Heart left ventricle (tissue), 16 donors: ENCODE measurements around the gene RGS2. TPM values are rescaled to one million over a fixed set of nuclear protein-coding genes. Genes with fewer than 3 reads are reported as not detected.

ENCODE experiments used
- ATAC-seq, 4 donors: fragments of 200-7000 bp; cut with Tn5 transposase; one replicate each; pipeline ENCODE4 v1.9.1; 2020 to 2022; ENCODE audit warnings: moderate library complexity in 4 of 4, mild to moderate bottlenecking in 3 of 4, moderate number of reproducible peaks in 1 of 4
- DNase-seq, 5 donors: peaks; one replicate each; pipeline ENCODE4 v3.0.0-alpha.2; 2020
- H3K27ac ChIP-seq, 12 donors: fragments of 200-600 bp; sonication (generic) in 4 of 12; one replicate each; pipeline versions ENCODE4 v1.5.0 to v1.8.0; 2016 to 2022; ENCODE audit warnings: mild to moderate bottlenecking in 2 of 12
- H3K27me3 ChIP-seq, 9 donors: fragments of 200-600 bp; sonication (generic) in 2 of 9; one replicate each; pipeline versions ENCODE4 v1.5.1 to v1.8.0; 2016 to 2022; ENCODE audit warnings: mild to moderate bottlenecking in 3 of 9
- H3K36me3 ChIP-seq, 9 donors: fragments of 200-600 bp; sonication (generic) in 2 of 9; one replicate each; pipeline versions ENCODE4 v1.5.0 to v1.8.0; 2018 to 2022; ENCODE audit warnings: mild to moderate bottlenecking in 2 of 9
- H3K4me1 ChIP-seq, 12 donors: fragments of 200-600 bp; sonication (generic) in 4 of 12; one replicate each; pipeline versions ENCODE4 v1.5.0 to v1.8.0; 2016 to 2022; ENCODE audit warnings: mild to moderate bottlenecking in 3 of 12
- H3K4me3 ChIP-seq, 12 donors: fragments of 200-600 bp; sonication (generic) in 4 of 12; one replicate each; pipeline versions ENCODE4 v1.5.0 to v1.8.0; 2017 to 2022; ENCODE audit warnings: mild to moderate bottlenecking in 9 of 12, moderate library complexity in 4 of 12
- H3K9me3 ChIP-seq, 12 donors: fragments of 200-600 bp; sonication (generic) in 4 of 12; one replicate each; pipeline versions ENCODE4 v1.5.0 to v1.8.0; 2016 to 2022; ENCODE audit warnings: mild to moderate bottlenecking in 1 of 12
- CTCF ChIP-seq, 12 donors: fragments of 200-600 bp; sonication (generic) in 4 of 12; IDR thresholded peaks; one replicate each; pipeline versions ENCODE4 v1.5.0 to v1.8.0; 2018 to 2022; ENCODE audit warnings: antibody characterized with exemption in 12 of 12, mild to moderate bottlenecking in 5 of 12
- POLR2A ChIP-seq, 2 donors: fragments of 450-650 bp; IDR thresholded peaks; one replicate each; pipeline ENCODE4 v1.6.1; 2017; ENCODE audit warnings: antibody characterized with exemption in 2 of 2, mild to moderate bottlenecking in 2 of 2, moderate library complexity in 2 of 2
- WGBS, 4 donors: extraction: QIAGEN DNeasy Blood & Tissue Kit in 2 of 4; methylation state at CpG; one replicate each; pipeline versions ENCODE4 v1.1.5 to v1.1.7; 2013 to 2018; 5-methylcytosine and 5-hydroxymethylcytosine counted together
- intact Hi-C, 10 donors: fragments of 100-400 bp; cut with DNase I; formaldehyde crosslinking; loops; one replicate each; pipeline versions ENCODE4 v1.11.1 to v1.14.2; 2022
- polyA plus RNA-seq, 2 donors: library from polyadenylated mRNA; stranded (reverse); fragments of 200-250 nt; gene quantifications; one replicate each; pipeline ENCODE4 v1.2.3, GENCODE V29; 2013
- total RNA-seq, 9 donors: library from RNA; depleted of rRNA in 2 of 9; stranded (reverse); fragments of >200 nt in 2 of 9; fragmentation: NEBNext Ultra II Directional in 3 of 9; extraction: Animal tissue kit (Norgen Biotek cat#: 25700) in 3 of 9; gene quantifications; one replicate each; pipeline versions ENCODE4 v1.1.0 to v1.2.4, GENCODE V29; 2016 to 2023
- donor health status: ischemic (EF 13 %, LVEDD 7.1; RV severe dilation, severe dysfunction).
- donor health status: healthy with polysubstance abuse.
- donor health status: DM: no; HTN: yes; CAD: no.
- donor health status: DM: no; HTN: no; CAD: no.
- donor health status: ischemic (EF 25% LVEDD 6.9; RV normal size, moderate dysfunction).
- donor health status: ischemic (EF 25% LVEDD 5.7; RV mildly dilated, moderate dysfunction).
- donor health status: healthy.
- donor health status: DM: yes; HTN: yes; CAD: no.
- donor health status: ischemic (EF 35%, LVEDD 5.7; RV mildly dilated, moderate dysfunction).
- donor health status: nonischemic (EF 11% LVEDD 7.7; RV severe dilation, severe dysfunction).
- donor health status: DM: yes; HTN: yes; CAD: no.
- donor health status: PGD.
- donor health status: ischemic (EF 29% LVEDD 5.4; RV normal size, mild dysfunction).
- donor health status: nonischemic (EF 23%, LVEDD 6.1; RV moderate dilation, normal function).

RGS2 gene
- total and polyA plus RNA-seq, 11 donors, result 7.6 to 32.6 (median 12.7) TPM

GRCh38 chr1:192793983-192794767 is 14.7 kb upstream of the RGS2 start:
- H3K27me3 ChIP-seq, result no peaks in the 10 kb centered on the region
- no peaks in the 10 kb centered on the region for H3K36me3 ChIP-seq
- intact Hi-C loops, result loop anchor here in 1 of 10 donors (10.0 kb wide), 1 partner anchor 159 kb away; the partner anchor contains the start of gene RGS13
- no peak for TF ChIP-seq POLR2A (IDR thresholded peaks at IDR 0.05)
- TF ChIP-seq CTCF (IDR thresholded peaks at IDR 0.05), result no peak
- peaks cover 0 to 8% (median 0%) of the 10 kb centered on the region in 12 donors for H3K4me1 ChIP-seq
- ATAC-seq, result peak in 3 of 4 donors; percentile 28 to 62 (median 29)
- DNase-seq, result no peak
- no peak overlapping the region for H3K4me3 ChIP-seq
- no peaks in the 10 kb centered on the region for H3K9me3 ChIP-seq
- peak overlapping the region in 1 of 12 donors; percentile 39 for H3K27ac ChIP-seq
- whole genome bisulfite sequencing, 4 donors, result 71 to 74% (median 72%) methylated on average over 2 of the region's 2 CpGs

GRCh38 chr1:192794768-192795035 is 14.1 kb upstream of the RGS2 start:
- ATAC-seq, result no peak
- Histone ChIP-seq H3K9me3 (no peaks in the 10 kb centered on the region), H3K36me3 (no peaks in the 10 kb centered on the region), H3K4me1 (peaks cover 0 to 8% (median 0%) of the 10 kb centered on the region in 12 donors), H3K4me3 (no peak overlapping the region), H3K27me3 (no peaks in the 10 kb centered on the region), H3K27ac (no peak overlapping the region)
- DNase-seq, result no peak
- intact Hi-C loops, result loop anchor here in 1 of 10 donors (10.0 kb wide), 1 partner anchor 160 kb away; the partner anchor contains the start of gene RGS13
- TF ChIP-seq CTCF (IDR thresholded peaks at IDR 0.05) (no peak), POLR2A (IDR thresholded peaks at IDR 0.05) (no peak)

GRCh38 chr1:192795916-192796618 is 12.8 kb upstream of the RGS2 start:
- WGBS, 4 donors, result 45 to 53% (median 49%) methylated on average over 1 of the region's 1 CpG
- TF ChIP-seq CTCF (IDR thresholded peaks at IDR 0.05) (no peak), POLR2A (IDR thresholded peaks at IDR 0.05) (no peak)
- H3K9me3 ChIP-seq, result no peaks in the 10 kb centered on the region
- ATAC-seq (no peak), DNase-seq (no peak)
- H3K27me3 ChIP-seq, result no peaks in the 10 kb centered on the region
- no peak overlapping the region for H3K27ac ChIP-seq
- no peak overlapping the region for H3K4me3 ChIP-seq
- no peaks in the 10 kb centered on the region for H3K36me3 ChIP-seq
- intact Hi-C loops, result loop anchor here in 1 of 10 donors (10.0 kb wide), 1 partner anchor 161 kb away; the partner anchor contains the start of gene RGS13
- peaks cover 0 to 8% (median 0%) of the 10 kb centered on the region in 12 donors for H3K4me1 ChIP-seq

- 46 to 67% (median 57%) methylated on average over 1 of the region's 1 CpG for WGBS, 4 donors
- peak; percentile 51 to 60 (median 55) for ATAC-seq
Measured at GRCh38 chr1:192797143-192797542, 11.7 kb upstream of the RGS2 start.

More at GRCh38 chr1:192797143-192797542, 11.7 kb upstream of the RGS2 start:
- no peak overlapping the region for H3K4me3 ChIP-seq
- no peak overlapping the region for H3K27ac ChIP-seq
- intact Hi-C loops, result loop anchor here in 1 of 10 donors (10.0 kb wide), 1 partner anchor 162 kb away; the partner anchor contains the start of gene RGS13
- H3K4me1 ChIP-seq, result peaks cover 0 to 14% (median 0%) of the 10 kb centered on the region in 12 donors
- DNase-seq, result peak in 1 of 5 donors; percentile 35
- H3K27me3 ChIP-seq, result no peaks in the 10 kb centered on the region
- TF ChIP-seq POLR2A (IDR thresholded peaks at IDR 0.05), result no peak
- no peak for TF ChIP-seq CTCF (IDR thresholded peaks at IDR 0.05)
- H3K36me3 ChIP-seq, result no peaks in the 10 kb centered on the region
- H3K9me3 ChIP-seq, result no peaks in the 10 kb centered on the region
